OCI-LY1 (cell line): ENCODE results near the gene KCNK5.

Experiments
- EZH2 ChIP-seq: fragments of 200-600 bp; sonication (generic), shearing (Covaris generic); IDR thresholded peaks from 2 replicates; pipeline ENCODE4 v1.8.0; 2017; ENCODE audit warnings: borderline replicate concordance, mixed run types, mild to moderate bottlenecking, antibody characterized with exemption, low read length, moderate library complexity, mixed read lengths
- TF ChIP-seq, protein P1 (sequence below): fragments of 200-600 bp; sonication (generic), shearing (Covaris generic); IDR thresholded peaks from 2 replicates; pipeline ENCODE4 v1.5.1; 2017; ENCODE audit warnings: mild to moderate bottlenecking, antibody characterized with exemption, low read length, moderate library complexity, mixed read lengths

DNA sequence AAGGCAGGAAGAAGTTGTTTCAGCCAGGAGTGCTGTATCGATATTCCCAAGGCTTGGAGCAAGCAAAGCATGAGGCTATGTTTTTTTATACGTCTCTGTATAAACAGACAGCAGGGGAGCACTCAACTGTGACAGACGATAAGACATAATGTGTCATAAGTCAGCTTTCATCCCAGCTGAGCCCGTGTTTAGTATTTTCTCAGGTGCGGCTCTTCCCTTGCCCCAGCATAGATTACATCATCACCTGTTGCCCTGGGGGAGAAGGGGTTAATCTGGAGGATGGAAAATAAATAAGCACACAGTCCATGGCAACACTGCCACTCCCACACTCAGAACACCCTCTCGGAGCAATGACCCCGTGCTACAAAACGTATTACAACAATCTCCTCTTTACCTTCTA lies 22.1 kb upstream of the KCNK5 start:
- TF ChIP-seq, protein P1, sequence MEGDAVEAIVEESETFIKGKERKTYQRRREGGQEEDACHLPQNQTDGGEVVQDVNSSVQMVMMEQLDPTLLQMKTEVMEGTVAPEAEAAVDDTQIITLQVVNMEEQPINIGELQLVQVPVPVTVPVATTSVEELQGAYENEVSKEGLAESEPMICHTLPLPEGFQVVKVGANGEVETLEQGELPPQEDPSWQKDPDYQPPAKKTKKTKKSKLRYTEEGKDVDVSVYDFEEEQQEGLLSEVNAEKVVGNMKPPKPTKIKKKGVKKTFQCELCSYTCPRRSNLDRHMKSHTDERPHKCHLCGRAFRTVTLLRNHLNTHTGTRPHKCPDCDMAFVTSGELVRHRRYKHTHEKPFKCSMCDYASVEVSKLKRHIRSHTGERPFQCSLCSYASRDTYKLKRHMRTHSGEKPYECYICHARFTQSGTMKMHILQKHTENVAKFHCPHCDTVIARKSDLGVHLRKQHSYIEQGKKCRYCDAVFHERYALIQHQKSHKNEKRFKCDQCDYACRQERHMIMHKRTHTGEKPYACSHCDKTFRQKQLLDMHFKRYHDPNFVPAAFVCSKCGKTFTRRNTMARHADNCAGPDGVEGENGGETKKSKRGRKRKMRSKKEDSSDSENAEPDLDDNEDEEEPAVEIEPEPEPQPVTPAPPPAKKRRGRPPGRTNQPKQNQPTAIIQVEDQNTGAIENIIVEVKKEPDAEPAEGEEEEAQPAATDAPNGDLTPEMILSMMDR: no peak
- TF ChIP-seq EZH2: no peak
